Fibroblast of peridontal ligament (primary cell): Measurements from ENCODE around the gene DGCR8.

ENCODE experiments used
- DNase-seq: peaks from one replicate; pipeline ENCODE4 v3.0.0-alpha.2; 2010; ENCODE audit errors: extremely low read depth

Gene DGCR8

GRCh38 chr22:20137671-20138416, 57.8 kb downstream of the DGCR8 start:
- no peak for DNase-seq

- no peak for DNase-seq
These were observed 58.3 kb downstream of the DGCR8 start for GRCh38 chr22:20138417-20138738.

GRCh38 chr22:20138868-20139267, 58.8 kb downstream of the DGCR8 start:
- no peak for DNase-seq

- no peak for DNase-seq
These were observed 59.5 kb downstream of the DGCR8 start for GRCh38 chr22:20139391-20140106.

- DNase-seq: no peak
These were observed 60.0 kb downstream of the DGCR8 start for GRCh38 chr22:20140107-20140445.

- DNase-seq: no peak
These were observed 60.5 kb downstream of the DGCR8 start for GRCh38 chr22:20140521-20140964.

- DNase-seq: peak; percentile 56
These were observed 61.4 kb downstream of the DGCR8 start for GRCh38 chr22:20141186-20142077.

- DNase-seq: no peak
These were observed 62.9 kb downstream of the DGCR8 start for GRCh38 chr22:20142711-20143621.

GRCh38 chr22:20143883-20144665, 64.0 kb downstream of the DGCR8 start:
- no peak for DNase-seq

- no peak for DNase-seq
These were observed 65.3 kb downstream of the DGCR8 start for GRCh38 chr22:20145206-20145831.

DNA sequence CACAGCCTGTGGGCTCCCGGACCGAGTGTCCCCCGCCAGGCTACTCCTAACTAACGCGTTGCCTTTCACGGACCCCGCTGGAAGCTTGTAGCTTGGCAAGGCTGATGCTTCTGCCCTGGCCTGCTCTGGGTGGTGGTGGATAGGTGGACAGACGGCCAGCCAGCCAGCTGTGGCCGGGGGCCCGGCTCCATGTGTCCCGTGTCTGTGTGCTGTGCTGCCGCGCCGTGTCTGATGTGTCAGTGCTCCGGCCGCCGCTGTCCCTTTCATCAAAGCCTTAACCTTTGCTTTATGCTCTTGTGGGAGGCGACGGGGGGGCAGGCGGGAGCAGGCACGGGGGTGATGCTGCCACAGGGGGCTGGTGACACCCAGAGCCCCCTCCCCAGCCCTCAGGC, 65.8 kb downstream of the DGCR8 start:
- no peak for DNase-seq

DNA sequence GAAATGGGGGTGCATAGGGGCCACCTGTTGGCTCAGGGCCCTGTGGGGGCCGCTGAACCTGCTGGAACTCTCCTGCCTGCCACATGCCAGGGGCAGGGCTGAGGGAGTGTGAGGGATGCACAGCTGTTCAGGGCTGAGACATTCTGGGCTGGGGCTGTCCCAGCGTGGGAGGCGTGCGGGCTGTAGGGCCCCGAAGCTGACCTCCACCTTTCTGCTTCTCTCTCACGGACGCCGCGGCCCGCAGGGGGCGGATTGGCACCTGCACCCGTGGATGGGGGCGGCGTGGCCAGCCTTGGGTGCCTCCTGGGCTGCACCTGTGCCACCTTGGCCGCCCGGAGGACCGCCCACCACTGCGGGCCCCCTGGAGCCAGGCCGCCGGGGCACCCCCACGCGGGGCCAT, 66.7 kb downstream of the DGCR8 start:
- DNase-seq: no peak

DNA sequence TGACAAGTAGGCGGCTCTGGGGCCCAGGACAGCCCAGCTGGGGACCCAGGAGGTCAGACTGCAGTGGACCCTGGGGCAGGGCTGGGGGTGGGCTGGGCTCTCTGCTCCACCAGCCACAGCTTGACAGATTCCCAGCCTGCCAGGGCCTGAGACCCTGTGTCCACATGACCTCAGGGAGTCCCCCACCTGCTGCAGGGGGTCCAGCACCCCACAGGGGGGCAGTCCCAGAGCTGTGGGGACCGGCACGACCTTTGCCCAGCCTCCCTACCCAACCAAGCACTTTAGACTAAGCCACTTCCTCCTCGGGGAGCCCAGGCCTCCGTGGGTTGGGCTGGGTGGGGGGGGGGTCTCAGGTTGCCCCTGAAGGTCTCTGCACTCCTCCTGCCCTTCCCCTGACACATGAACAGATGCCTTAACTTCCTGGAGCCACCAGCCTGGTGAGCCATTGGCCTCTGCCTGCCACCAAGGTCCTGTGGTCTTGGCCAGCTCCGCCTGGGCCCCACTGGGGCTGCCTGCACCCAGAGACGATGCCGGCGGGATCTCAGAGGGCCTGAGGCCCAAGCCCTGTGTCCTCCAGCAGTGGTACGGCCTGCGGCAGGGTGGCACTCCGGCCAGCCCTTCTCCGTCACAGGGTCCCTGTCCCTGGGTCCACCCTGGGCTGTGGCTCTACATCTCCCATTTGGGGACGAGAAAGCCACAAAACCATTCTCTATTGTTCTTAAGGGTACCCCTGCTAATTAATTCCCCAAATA, 67.4 kb downstream of the DGCR8 start:
- no peak for DNase-seq

DNA sequence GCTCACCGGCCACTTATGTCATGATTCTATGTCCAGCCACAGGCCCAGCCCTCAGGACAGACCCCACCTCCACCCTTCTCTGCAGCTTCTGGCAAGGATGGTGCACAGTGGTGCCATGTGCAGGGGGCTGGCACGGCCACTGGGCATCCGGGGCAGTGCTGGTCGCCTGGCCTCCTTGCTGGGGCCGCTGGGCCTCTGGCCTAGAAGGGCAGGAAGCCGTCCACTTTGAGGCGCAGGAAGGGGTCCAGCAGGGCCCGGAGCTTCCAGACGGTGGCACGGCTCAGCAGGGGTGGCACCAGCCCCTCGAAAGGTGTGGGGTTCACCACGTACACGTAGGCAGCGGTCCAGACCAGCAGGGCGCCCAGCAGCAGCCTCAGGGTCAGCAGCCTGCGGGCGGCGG, 68.4 kb downstream of the DGCR8 start:
- DNase-seq: no peak

- no peak for DNase-seq
These were observed 69.5 kb downstream of the DGCR8 start for GRCh38 chr22:20149257-20150250.

DNA sequence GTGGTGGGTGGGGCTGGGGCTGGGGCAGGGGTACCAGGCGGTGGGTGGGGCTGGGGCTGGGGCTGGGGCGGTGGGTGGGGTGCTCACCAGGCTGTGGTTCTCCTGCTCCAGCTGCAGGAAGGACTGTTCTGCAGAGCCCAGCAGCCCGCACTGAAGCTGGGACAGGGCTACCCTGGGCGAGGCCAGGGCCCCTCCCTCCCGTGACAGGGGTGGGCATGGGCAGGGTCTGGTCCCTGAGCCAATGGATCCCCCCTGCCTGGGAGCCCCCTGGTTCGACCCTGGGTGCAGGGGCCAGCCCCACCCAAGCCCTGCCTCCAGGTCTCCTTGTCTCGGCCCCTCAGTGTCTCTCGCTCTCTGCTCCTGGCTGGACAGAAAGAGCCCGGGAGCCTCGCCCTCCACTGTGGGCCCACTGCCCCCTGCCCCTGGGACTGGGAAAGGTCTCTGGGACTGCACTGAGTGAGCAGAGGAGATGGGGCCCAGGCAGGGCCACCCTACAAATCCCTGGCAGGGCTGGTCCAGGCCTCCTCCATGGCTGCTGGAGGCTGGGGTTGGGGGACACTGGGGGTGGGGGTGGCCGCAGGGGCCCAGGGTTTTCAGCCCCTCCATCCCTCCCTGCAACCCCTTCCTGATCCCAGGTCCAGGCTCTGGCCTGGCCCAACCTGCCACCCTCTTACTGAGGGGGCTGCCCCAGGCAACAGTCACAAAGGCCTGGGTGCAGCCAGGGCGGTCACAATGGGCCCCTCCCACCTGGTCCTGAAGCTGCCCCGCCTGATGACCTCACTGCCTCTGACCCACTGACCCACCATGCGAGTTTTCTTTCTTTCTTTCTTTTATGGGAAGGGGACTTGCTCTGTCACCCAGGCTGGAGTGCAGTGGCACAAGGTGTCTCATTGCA, 70.6 kb downstream of the DGCR8 start, which contains the start of gene CCDC188:
CCDC188 (minus strand) TSS at position 675 of the 895 bp plus-strand sequence; CDS start at position 606, 69 bp downstream.
- DNase-seq: no peak

DNA sequence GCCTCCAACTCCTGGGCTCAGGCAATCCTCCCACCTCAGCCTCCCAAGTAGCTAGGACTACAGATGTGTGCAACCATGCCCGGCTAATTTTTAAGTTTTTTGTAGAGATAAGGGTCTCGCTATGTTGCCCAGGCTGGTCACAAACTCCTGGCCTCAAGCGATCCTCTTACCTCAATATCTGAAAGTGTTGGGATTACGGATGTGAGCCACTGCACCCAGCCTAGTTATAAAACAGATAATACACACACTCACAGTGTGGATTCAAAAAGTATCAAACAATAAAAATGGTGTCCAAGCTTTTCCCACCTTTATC, 71.2 kb downstream of the DGCR8 start:
- no peak for DNase-seq
